Brain pericyte (primary cell): ENCODE data around the gene ATF4.

Source experiments
- DNase-seq: peaks from one replicate; pipeline ENCODE4 v3.0.0-alpha.2; 2012; ENCODE audit warnings: low read depth, low spot score

The ATF4 gene

DNA sequence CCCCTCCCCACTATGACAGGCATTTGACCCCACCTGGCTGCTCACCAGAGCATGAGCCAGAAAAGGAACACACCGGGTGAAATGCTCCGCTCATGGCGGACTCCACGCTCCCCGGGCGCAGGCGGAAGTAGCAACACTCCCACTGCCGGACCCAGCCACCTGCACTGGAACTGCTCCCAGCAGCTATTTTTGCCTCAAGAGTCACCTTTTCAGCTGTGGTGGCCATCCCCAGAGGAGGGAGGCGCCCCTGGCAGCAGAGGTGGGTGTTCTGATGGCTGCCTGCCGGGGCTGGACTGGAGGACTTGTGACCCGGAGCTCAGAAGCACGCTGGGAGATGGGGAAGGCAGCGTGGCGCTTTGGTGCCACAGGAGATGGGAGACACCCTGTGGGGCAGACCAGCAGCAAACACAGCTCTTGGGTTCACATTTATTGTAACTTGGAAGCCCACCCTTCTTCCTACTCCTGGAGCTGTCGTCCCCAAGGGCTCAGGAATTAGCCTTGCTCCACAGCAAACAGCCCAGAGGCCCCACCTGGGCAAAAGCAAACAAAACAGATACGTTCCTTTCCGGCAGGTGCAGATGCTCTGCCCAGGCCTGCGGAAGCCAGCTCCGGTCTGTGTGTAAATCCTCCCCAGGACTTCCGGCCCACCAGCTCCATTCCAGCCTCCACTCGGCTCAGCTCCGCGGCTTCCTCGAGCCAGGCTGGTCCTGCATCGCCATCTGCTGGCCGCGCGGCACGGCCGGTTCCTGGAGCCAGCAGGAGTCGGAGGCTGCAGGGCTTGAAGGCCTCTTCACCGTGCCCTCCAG lies 8.5 kb downstream of the ATF4 start:
- DNase-seq: peak; percentile 82

DNA sequence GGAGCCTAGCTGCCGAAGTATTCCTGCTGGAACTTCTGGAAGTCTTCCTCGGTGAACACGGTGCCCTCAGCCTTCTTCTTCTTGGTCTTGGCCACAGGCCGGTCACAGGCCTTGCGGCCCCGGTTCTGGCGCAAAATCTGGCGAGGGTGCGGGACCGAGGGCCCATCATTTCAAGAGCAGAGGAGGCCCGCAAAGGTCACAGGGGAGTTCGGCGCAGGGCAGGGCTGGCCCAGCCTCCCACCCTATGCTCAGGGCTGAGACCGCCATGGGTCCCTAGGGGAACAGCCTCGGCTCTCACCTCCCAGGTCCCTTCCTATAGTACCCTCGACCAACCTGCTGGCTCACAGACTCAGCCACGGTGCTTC lies 9.1 kb downstream of the ATF4 start:
- DNase-seq: no peak

DNA sequence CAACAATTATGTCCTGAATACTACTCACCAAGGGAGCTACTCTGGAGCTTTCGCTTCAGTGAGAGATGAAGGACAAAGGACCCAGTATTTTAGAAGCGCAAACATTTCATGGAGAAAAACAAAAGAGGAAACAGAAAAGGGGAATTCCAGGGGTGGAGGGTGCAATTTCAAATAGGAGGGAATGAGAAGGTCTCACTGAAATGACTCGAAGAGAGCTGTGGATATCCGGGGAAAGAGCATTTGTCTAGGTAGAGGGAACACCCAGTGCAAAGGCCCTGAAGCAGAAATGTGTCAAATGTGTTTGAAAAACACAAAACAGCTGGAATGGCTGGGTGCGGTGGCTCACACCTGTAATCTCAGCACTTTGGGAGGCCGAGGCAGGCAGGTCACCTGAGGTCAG lies 9.8 kb downstream of the ATF4 start:
- no peak for DNase-seq

DNA sequence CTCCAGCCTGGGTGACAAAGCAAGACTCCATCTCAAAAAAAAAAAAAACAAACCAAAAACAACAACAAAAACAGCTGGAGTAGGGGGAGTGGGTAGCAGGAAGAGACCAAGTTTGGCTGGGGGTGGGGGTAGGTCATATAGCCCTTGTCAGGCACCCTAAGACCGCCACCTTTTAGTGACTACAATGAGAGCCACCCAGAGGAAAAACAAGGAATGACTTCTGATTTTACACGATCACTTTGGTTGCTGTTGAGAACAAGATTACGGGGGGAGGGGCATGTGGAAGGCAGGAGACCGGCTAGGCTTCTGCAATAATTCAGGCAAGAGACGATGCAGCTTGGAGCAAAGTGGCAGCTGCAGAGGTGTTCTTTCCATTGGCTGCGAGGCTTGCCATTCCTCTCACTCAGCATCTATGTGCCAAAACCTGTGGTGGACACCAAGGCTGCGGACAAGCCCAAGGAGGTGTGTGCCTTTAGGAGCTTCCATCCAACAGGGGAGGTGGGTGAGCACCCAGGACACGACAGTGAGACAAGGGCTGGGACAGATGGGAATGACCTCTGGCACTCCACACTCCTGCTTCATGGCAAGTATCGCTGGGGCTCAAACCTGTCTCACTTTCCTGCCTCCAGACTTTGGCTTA lies 10.4 kb downstream of the ATF4 start:
- DNase-seq: no peak

DNA sequence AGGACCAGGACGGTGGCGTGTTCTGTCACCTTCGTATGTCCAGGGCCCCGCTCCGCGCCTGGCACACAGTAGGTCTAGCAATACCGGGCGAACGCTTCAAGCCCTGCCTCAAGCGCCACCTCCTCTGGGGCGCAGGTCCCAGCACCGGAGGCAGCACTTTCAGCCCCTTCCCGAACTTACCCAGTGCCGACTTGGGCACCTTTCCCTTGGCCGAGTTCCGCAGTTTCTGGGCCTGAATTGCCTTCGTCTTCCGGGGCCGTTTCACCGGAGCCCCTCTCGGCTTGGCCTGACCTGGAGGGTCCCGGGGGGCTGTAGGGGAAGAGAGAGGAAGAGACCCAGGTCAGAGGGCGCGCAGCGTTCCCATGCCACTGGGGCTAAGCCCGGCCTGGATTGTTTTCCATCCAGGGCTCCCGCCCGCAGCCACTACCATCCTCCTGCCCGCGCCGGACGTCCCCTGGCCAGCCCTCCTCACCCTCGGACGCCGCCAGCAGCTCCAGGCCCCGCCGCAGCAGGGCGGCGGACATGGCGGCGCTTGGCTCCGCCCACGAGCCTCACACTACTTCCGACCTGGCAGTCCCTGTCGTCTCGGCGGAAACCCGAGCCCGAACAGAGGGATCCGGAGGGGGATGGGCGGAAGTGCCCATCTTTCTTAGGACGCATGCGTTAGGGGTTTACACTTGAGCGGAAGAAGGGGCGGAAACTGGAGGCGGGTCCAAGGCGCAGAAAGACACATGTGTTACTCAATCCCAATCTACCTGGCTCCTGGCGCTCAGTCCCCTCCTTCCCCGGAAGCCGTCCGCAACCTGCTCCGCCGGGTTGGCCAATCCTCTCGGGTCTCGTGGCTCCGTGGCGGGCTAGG lies 12.1 kb downstream of the ATF4 start, which contains the start of gene RPS19BP1:
Gene RPS19BP1 (minus strand): TSS at position 534 of the 859 bp plus-strand sequence. CDS start 10 bp downstream, at position 524.
- peak; percentile 98 for DNase-seq

DNA sequence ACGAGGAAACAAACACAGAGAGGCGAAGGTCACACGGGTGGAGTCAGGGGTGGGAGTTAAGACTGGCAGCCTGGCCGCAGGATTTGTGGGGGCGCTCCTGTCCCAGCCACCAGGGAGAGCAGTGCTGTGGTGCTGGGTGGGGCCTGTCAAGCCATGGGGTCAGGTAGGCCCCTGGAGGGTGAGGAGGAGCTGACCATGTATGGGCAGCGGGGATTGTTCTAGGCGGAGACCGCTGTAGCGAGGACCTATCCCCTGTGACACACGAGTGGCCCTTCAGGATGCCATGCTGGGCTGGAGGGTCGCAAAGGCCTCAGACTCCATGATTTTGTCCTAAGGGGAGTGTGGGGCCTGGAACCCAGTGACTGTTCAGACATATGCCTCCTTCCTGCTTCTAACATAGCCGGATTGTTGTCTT lies 13.7 kb downstream of the ATF4 start:
- DNase-seq: no peak

DNA sequence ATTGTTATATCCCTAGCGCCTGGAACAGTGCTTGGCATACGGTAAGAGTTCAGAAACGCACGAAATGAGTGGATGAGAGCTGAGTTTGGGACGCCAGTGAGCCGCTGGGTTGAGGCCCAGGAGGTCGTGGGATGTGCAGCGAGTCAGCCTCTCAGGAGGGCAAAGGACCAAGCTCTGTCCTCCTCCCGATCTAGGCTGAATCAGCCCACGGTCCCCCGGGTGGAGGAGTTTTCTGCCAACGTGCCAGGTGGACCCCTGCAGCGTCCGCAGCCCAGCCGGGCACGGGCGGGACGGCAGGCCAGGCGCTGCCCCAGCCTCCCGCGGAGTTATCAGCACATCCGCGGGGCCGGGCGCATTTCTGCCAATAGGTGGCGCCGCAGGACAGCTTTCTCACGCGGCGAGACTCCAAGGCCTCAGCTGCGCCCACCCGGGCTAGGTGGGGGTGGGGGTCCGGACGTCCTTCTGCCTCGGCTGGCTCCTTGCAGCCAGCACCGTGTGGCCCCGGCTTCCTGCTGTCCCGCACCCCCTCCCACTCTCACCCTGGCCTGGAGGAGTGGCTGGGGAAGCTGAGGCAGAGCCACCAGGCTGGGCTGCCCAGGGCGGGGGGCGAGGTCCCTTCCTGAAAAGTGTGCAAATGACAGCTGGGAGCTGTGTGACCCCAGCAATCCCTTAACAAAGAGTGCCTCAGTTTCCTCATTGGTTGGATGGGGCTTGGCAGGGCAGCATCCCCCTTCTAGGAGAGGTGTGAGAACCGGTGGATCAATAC lies 14.4 kb downstream of the ATF4 start:
- DNase-seq: no peak

DNA sequence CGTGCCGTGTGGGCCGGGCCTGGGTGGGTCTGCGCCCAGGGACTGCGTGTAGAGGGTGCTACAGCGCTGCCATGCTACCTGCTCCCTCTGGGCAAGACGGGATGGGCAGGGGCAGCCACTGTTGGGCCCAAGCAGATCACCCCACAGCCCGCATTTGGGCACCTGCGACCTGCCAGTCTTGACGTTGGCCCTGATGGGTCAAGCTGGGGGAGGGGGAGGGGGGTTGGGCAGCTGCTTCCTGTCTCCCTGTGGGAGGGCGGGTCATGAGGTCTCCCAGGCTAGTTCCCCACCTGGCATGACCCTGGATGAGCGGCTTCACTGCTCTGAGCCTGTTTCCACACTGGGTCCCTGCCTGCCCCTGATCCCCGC lies 15.0 kb downstream of the ATF4 start:
- DNase-seq: no peak

DNA sequence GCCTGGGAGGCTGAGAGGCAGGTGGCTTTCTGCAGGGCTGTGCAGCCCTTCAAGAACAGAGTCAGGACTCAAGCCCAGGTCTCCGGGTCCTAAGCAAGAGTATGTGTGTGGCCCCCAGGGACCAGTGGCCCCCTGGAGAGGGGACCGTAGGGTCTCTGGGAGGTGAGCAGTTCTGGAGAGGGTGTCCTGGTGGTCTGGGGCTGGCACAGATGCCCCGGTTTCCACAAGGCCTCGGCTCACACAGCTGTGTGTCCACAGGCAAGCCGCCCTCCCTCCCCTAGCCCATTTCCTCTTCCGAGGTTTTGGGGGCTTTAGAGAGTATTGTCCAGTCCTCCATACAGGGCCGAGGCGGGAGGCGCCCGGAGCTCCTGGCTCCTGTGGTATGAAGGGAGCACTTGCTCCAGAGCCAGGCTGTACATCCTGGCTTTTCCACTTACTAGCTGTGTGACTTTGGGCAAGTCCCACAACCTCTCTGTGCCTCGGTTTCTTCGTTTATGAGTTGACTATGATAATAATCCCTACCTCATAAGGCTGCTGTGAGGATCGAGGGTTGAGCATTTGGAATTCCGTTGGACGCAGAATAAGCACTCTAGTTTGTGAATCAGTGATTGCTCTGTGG lies 15.6 kb downstream of the ATF4 start:
- DNase-seq: no peak

DNA sequence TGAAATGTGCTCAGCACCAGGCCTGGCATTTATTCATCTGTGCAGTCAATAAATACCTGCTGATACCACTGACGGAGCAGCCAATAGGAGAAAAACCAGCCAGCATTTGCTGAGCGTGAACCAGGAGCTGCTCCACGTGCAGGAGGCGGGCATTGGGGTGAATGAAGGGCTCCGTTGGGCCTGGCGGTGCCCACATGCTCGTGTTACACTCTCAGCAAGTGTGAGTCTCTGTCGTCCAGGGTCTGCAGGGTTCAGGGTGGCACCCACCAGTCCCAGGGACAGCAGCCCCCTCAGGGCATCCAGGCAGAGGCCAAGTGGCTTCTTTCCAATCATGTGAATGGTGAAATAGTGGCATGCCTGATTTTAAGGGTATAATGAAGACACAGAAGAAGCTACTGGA lies 16.3 kb downstream of the ATF4 start:
- no peak for DNase-seq

DNA sequence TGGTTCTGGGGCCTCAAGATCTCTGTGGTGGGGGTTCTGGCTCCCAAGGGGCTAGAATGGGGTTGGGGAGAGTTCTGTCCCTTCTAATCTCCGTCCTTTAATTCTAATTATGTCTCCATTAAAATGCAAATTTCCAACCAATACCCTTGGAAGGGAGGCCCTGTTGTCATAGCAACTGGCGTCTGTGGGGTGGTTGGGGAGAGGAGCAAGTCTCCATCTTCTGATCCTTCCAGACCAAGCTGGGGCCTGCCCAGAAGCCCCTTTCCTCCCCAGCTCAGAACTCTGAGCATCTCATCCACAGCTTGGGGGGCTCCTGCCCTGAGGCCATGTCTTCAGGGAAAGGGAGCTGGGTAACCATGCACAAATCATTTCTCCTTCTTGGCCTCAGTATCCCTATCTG lies 17.6 kb downstream of the ATF4 start:
- DNase-seq: no peak

DNA sequence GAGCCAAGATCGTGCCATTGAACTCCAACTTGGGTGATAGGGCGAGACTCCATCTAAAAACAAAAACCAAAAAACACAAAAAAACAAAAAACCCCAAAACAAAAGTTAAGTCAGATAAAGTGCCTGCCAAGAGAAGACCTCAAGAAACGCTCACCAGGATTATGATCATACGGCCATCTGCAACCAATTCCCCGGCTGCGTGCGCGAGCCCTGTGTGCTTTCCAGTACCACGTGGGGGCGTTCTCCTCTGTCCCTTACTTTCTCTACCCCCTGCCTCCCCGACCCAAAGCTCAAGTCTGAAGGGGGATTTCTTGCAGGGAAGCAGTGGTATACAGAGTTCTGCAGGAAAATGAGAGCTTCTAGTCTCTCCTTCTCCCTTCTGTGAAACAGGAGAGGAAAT lies 22.7 kb downstream of the ATF4 start:
- no peak for DNase-seq

DNA sequence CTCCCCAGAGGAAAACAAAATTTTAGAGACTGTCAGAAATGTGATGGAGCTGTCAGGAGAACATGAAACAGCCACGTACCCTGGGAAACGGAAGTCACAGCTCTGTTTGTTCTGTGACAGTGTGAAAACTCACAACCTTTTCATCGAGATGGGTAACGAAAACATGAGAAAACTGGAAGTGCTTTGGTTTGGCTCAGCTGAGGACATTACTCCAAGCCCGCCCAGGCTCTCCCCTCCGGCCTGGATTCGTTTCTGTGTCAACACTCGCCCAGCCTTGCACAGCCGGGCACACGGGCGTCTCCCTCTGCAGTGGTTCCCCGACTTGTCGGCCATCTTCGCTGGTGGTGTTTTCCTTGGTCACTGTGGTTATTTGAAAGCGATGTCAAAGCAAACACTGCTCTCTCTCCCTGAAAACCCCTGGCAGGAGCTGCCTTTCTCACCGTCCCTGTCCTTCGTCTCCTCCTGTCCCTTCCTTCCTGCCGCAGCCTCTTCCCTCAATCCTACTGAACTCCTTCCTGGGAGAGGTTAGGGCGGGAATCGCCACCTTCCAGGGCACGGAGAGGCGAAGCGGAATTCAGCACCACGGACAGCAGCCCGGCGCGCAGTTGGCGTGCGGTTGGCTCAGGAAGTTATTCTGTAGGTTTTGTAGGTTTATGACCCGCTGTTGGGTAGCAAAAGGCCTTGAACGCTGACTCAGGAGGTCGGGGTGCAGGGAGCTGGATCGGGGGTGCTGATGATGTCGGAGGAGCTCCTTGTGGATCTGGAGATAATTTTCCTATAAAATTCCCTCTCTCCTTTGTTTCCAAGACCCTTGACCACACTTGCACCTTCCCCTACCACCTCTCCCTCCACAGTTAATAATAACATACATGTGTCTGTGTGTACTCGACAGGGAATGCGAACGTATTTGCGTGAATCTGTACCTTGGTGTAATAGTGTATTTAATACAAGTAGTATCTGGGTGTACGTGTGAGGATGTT lies 25.3 kb downstream of the ATF4 start:
- no peak for DNase-seq

DNA sequence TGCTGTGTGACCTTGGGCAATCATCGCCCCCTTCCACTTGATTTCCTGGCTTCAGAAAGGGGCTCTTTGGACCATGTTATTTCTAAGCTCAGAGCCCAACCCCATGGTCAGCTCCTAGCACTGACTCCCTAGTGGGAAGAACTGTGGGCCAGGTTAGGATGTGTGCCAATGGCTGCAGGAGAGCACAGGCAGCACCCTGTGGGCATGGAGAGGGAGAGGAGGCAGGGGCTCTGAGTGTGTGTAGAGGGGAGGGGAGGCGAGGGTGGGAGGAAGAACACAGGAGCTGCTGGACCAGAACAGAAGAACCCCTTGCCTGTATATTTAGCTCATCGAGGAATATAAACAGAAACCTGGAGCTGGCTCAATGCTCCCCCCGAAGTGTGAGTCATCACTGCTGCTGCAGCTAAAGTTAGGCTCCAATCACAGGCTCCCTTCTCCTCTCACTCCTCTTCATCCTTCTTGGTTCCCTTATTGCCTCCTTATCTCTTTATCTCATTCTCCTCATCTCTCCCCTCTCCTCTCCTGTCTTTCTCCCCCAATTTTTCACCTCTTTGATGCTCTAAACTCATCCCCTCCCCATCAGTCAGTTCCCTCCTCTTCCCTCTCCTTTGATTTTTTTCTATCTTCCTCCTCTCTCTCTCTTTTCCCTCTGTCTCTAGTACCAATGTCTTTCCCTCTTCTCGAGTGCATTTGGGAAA lies 26.7 kb downstream of the ATF4 start:
- DNase-seq: no peak

DNA sequence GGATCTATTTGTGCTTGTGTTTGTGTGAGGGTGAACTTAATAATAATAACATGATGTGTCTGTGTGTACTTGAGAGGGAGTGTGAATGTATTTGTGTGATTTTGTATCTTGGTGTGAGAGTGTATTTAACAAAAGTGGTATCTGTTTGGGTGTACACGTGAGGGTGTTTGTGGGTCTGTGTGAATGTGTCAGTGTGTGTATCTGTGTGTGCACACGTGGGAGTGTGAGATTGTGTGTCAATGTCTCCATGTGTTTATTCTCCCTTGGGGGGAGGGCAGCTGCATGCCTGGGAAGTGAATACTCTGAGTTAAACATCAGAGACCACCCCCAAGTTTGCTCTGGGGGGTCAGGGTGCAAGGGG lies 27.2 kb downstream of the ATF4 start:
- DNase-seq: no peak

DNA sequence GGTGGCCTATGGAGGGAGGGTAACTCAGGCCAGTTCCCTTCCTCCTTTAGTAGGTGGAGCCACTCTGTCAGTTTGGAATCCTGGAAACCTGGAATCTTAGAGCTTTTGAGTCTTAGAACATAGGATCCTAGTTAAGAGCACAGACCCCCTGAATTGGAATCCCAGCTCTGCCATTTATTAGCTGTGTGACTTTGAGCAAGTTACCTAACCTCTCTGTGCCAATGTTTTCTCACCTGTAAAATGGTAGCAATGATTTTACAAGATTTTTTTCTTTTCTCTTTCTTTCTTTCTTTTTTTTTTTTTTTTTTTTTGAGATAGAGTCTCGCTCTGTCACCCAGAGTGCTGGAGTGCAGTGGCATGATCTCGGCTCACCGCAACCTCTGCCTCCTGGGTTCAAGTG lies 33.1 kb downstream of the ATF4 start:
- no peak for DNase-seq

DNA sequence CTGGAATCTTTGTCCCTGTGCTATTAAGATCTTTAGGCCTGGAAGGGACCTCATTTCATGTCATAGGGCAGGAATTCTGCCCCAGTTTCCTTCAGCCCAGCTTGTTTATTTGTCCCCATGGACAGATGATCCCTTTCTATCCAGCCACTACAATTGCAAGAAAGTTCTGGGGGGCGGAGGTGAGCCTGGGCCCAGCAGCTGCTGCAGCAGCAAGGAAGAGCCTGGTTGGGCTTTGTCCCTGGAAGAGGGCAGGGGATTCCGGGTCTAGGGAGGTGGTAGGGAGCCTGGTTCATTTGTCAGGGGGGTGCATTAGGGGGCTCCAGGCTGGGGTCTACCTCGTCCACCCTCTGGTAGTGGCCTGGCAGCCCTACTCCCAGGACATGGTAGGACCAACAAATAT lies 33.8 kb downstream of the ATF4 start:
- DNase-seq: no peak

DNA sequence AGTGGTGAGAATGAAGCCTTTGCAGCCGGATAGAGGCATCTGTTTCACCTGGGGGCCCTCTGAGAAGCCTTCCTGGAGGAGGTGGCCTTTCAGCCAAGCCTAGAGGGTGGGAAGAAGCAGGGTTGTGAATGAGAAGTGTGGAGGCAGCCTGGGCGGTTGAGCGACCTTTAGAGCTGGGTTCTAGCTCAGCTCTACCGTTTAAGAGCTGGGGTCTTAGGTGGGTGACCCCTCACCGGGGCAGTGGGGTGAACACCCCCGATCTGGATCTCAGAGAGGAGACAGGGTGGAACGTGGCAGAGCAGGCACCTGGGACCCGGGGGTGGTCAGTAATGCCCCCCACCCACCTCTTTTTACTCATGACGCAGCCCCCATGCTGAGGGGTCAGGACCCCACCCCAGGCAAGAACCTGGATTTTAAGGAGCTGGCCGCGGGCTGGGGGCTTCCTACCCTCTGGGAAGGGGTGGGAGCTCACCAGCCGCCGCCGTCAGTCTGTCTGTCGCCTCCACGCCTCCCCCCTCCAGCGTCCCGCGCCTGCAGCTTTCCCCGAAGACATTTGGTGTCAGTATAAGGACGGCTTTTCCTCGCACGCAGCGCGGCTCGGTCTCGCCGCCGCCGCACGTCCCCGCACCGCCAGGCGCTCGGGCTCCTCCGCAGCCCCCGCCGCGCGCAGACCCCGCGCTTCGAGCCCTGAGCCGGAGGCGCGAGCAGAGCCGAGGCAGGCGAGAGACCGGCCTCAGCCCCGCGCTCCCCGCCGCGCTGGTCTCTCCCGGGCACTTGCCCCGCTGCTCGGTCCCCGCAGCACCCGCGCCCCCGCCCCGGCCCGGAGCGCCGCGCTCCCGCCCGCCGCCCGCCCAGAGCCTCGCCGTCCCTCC lies 36.8 kb downstream of the ATF4 start:
- DNase-seq: no peak
